Muscle layer of colon (tissue), 2 donors: Measurements from ENCODE around the gene S1PR3.
A peak's percentile ranks its signal among the peaks of the same experiment; 100 is the strongest.
"Not testable (repeated sequence)": the region's sequence is repeated elsewhere in the genome, so short reads cannot be mapped to it uniquely, and the experiment has no call there.

ENCODE experiments used
- H3K27ac ChIP-seq: one replicate; pipeline ENCODE4 v1.7.0; 2013; ENCODE audit warnings: low read depth, mild to moderate bottlenecking, low read length, moderate library complexity
- H3K27me3 ChIP-seq, 2 donors: one replicate each; pipeline ENCODE4 v1.7.0; 2013; ENCODE audit warnings: low read length in 2 of 2, mild to moderate bottlenecking in 2 of 2; ENCODE audit not compliant: insufficient read depth in 2 of 2, control insufficient read depth in 1 of 2
- H3K36me3 ChIP-seq: one replicate; pipeline ENCODE4 v1.7.0; 2013; ENCODE audit warnings: mild to moderate bottlenecking, low read length; ENCODE audit not compliant: insufficient read depth
- H3K4me1 ChIP-seq: one replicate; pipeline ENCODE4 v1.7.0; 2013; ENCODE audit warnings: mild to moderate bottlenecking, low read length; ENCODE audit not compliant: insufficient read depth
- H3K4me3 ChIP-seq, 2 donors: one replicate each; pipeline ENCODE4 v1.7.0; 2013; ENCODE audit warnings: low read length in 2 of 2, low read depth in 1 of 2, mild to moderate bottlenecking in 1 of 2, moderate library complexity in 1 of 2
- H3K9ac ChIP-seq: one replicate; pipeline ENCODE4 v1.7.0; 2013; ENCODE audit warnings: low read length
- H3K9me3 ChIP-seq: one replicate; pipeline ENCODE4 v1.7.0; 2013; ENCODE audit warnings: mild to moderate bottlenecking, low read length
- donor health status: abdominal sarcoma.
- donor health status: Adenocarcinoma of cecum.

The S1PR3 gene

DNA sequence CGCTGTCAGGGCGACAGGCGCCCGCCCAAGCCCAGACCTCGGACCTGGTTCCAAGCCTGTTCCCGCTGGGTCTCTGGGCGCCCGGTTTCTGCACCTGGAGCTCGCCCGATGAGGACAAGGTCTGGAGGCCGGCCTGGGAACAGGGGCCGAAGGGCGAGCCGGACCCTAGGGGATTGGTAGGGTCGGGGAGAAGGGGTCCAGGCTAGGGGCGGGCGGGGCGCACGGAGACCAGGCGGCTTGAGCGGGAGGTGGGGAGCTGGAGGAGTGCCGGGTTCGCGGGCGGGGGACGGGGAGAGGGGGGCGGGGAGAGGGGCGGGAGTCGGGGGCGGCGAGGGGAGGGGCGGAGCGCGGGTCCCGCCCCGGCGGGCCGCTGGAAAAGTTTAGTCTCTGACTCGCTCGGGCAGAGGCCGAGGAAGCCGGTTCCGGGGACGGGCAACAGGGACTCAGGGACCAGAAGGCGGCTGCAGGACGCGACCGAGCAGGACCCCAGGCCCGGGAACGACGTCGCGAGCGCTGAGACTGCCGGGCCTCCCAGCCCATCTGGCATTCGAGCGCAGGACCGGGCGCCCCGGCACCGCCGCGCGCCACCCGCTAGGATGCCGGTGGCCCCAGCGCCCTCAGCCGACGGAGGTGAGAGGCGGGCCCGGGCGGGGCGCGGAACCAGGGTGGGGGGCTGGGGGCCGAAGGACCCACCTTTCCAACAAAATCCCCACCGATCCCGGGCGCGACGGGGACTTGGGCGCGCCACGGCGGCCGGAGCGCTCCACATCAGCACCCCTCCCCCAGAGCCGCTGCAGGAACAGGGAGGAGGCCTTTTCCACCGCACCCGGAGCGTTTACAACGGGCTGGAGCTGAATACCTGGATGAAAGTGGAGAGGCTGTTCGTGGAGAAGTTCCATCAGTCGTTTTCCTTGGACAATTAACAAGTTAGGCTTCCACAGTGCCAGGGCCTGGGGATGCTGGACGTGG is at the start of gene S1PR3:
Gene S1PR3 (plus strand): TSS at position 403 of the 969 bp plus-strand sequence. CDS start 9,733 bp downstream, outside the sequence.
- Histone ChIP-seq H3K27me3 (peaks cover 0 to 5% of the 10 kb centered on the region in 2 donors), H3K9ac (peak within 1 kb of the TSS; percentile 67), H3K4me3 (peak within 1 kb of the TSS; percentile 67 to 94), H3K27ac (peak within 1 kb of the TSS; percentile 86), H3K9me3 (no peaks in the 10 kb centered on the region), H3K4me1 (peaks cover 21% of the 10 kb centered on the region), H3K36me3 (no peaks in the 10 kb centered on the region)

DNA sequence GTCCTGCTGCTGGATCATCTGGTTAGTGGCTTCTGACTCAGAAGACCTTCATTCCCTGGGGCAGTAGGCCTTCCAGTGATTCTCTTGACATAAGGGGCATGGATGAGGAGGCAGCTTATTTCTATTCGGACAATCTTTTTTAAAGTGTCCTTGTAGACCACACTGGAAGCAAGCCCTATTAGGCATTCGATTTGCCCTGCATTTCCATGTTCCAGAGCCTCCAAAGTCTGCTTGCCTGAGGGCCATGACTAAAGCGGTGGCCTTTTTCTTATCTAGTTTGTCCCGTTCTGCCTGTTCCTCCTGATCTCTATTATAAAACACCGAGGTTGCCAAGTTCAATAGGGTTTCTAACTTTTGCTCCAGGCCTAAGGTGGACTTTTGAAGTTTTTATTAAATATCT is 49.7 kb upstream of the S1PR3 start:
- not testable (repeated sequence) for H3K27me3 ChIP-seq, H3K4me1 ChIP-seq, H3K9me3 ChIP-seq, H3K9ac ChIP-seq, H3K36me3 ChIP-seq, H3K4me3 ChIP-seq, H3K27ac ChIP-seq

DNA sequence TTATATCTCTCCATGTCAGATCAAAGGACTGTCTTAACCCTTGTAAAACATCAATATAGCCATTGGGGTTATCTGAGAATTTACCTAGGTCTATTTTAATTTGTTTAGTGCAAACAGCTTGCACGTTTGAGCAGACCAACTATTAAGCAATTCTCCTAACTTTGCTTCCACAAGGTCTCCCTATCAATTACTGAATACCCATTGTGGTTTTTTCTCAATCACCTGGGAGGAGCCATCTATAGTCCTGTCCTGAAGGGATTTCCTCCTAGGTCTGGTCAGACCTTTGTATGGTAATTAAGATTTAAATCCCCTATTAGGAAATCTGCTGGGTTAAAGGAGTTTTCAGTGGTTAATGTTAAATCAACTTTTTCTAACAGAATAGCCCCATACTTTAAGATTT is 48.9 kb upstream of the S1PR3 start:
- Histone ChIP-seq H3K9ac (no peak overlapping the region), H3K27ac (no peak overlapping the region), H3K4me1 (no peaks in the 10 kb centered on the region), H3K9me3 (no peaks in the 10 kb centered on the region), H3K36me3 (no peaks in the 10 kb centered on the region), H3K27me3 (no peaks in the 10 kb centered on the region), H3K4me3 (no peak overlapping the region)

DNA sequence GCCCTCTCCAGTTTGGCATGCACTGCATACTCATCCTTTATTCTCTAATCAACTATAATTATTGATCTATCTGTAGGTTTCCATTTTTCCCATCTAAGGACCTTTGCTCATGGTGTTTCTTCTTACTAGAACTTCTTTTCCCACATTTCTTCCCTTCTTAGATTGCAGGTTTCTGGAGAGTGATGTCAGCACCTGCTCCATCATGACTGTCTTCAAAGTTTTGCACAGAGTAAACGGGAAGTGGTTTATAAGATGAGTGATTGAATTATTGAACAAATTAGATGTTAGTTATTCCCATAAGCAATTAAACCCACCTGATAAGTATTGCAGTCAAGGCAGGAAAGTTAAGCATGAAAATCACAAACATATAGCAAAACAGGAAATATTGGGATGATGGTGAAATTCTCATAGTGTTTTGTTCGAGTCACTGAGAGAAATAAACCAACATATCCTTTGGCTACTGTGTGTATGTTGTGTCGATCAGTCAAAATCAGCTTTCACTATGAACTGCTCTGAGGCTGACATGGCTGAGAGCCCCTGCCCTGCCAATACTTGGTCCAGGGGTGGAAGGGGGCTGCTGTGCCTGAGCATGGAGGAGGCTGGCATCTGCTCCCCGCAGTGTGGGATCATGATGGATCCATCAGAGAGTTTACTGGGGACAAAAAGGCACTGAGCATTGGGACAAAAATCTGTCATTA is 45.5 kb upstream of the S1PR3 start:
- H3K4me1 ChIP-seq, result peaks cover 30% of the 10 kb centered on the region
- no peaks in the 10 kb centered on the region for H3K36me3 ChIP-seq
- H3K4me3 ChIP-seq, result no peak overlapping the region

DNA sequence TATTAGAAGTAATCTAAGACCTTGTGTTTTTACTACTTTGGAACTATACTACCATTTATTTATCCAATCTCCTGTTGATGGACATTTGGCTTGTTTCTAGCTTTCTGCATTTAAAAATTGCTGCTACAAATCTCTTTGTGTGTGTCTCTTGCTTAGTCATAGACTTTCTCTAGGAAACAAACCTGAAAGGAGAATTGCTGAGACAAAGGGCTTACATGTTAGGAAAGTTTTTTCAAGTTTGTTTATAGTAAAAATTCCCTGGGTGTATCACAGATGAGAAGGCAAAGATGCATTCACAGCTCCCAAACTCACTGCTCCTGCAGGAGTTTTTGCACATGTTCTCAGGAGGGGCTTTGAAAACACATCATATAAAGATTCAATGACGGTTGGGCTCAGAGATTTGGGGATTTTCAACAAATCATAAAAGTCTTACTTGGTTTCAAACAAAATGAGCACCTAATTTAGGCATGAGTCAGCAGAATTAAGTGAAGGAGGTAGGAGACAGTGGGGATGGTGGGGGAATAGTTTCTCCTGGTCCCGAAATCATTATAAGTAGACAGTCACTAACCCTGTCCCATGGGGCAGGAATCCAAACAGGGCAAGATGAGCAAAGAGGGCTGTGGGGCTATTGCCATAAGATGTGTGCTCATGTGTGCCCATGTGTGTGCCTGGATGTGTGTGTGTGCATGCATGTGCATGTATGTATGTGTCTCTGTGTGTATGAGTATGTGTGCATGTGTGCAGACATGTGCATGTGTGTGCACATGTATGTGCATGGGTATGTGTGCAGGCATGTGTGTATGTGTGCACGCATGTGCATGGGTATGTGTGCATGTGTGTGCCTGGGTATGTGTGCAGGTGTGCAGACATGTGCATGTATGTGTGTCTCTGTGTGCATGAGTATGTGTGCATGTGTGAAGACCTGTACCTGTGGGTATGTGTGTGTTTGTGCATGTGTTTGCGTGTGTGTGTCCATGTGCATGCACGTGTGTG is 43.4 kb upstream of the S1PR3 start:
- Histone ChIP-seq H3K4me1 (peaks cover 37% of the 10 kb centered on the region), H3K27ac (no peak overlapping the region), H3K36me3 (no peaks in the 10 kb centered on the region), H3K9me3 (no peaks in the 10 kb centered on the region), H3K4me3 (no peak overlapping the region), H3K9ac (no peak overlapping the region), H3K27me3 (no peaks in the 10 kb centered on the region)

More for the DNA sequence above, 45.5 kb upstream of the S1PR3 start:
- Histone ChIP-seq H3K27me3 (no peaks in the 10 kb centered on the region), H3K9ac (no peak overlapping the region), H3K27ac (no peak overlapping the region), H3K9me3 (no peaks in the 10 kb centered on the region)

- Histone ChIP-seq H3K9me3 (no peaks in the 10 kb centered on the region), H3K27ac (peak overlapping the region; percentile 69), H3K4me1 (peaks cover 46% of the 10 kb centered on the region), H3K27me3 (no peaks in the 10 kb centered on the region), H3K36me3 (no peaks in the 10 kb centered on the region), H3K9ac (no peak overlapping the region), H3K4me3 (no peak overlapping the region)
Observed at GRCh38 chr9:88949425-88949824, 41.8 kb upstream of the S1PR3 start.

DNA sequence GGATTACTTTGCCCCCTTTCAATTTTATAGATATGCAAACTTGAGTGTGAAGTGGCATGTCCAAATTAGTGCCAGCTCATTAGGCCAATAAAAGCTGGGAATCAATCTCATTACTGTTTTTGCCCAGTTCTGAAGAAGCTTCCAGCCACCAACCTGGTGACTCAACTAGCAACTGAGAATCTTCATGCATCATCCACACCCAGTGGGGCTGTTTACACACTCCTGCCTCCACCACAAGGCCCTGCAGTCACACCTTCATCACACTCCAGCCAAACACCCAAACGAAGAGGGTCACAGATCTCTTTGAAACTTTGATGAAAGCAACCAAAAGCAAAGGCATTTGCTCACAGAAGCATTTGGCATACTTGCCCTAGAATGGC is 41.3 kb upstream of the S1PR3 start:
- H3K4me1 ChIP-seq, result peaks cover 46% of the 10 kb centered on the region
- H3K27me3 ChIP-seq, result no peaks in the 10 kb centered on the region
- H3K36me3 ChIP-seq, result no peaks in the 10 kb centered on the region
- no peak overlapping the region for H3K9ac ChIP-seq
- H3K27ac ChIP-seq, result no peak overlapping the region
- no peaks in the 10 kb centered on the region for H3K9me3 ChIP-seq
- H3K4me3 ChIP-seq, result no peak overlapping the region

DNA sequence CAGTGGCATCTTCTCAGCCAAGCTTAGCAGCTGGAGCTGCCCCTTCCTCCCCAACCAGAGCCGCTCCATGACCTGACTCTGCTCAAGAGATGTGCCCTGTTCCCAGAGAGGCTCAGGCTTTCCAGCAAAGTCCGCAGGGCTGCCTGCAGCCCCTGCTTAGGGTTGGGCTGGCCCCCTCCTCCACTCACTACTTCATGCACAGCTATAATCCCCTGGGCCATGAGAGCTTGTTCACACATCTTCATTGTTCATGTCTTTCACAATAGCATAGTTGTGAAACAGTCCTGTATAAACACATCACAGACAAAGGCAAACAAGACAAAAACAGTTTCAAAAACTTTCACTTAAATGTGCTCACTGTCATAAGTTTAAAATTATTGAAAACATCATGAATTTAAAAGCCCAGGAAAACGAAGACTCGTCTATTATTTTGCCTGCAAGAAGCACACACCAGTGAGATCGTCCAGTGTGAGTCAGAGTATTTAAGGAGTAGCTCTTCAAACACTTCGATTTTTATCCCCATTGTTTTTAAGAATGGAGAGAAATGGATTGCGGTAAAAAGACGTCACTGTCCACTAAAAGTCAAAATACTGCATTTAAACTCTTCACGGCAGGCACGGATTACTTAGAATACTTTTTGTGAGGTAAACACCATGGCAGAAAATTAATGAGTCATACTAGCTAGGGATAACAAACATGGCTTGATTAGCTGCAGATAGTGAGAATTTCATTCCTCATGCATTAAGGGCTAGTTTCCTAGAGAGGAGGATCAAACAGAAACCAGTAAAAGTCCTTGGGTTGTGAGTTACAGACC is 40.7 kb upstream of the S1PR3 start:
- Histone ChIP-seq H3K27ac (no peak overlapping the region), H3K9ac (no peak overlapping the region), H3K4me1 (peaks cover 46% of the 10 kb centered on the region), H3K4me3 (no peak overlapping the region), H3K27me3 (no peaks in the 10 kb centered on the region), H3K9me3 (no peaks in the 10 kb centered on the region), H3K36me3 (no peaks in the 10 kb centered on the region)

DNA sequence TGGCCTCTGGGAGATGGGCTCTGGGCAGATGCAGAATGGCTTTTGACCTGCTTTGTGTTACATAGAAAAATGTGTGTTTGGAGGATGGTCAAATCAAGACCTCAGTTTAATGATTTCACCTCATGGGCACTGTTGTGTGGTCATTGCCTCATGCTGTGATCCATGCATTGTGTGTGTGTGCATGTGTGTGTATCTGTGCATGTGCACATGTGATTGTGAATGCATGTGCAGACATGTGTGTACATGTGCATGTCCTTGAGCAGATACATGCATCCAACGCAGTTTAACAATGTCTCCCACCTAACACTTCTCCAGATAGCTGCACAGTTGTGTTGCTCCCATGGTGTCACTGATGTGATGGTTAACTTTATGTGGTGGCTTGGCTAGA is 40.1 kb upstream of the S1PR3 start:
- H3K4me3 ChIP-seq, result no peak overlapping the region
- no peak overlapping the region for H3K9ac ChIP-seq
- no peaks in the 10 kb centered on the region for H3K9me3 ChIP-seq
- H3K36me3 ChIP-seq, result no peaks in the 10 kb centered on the region
- H3K4me1 ChIP-seq, result peaks cover 46% of the 10 kb centered on the region
- H3K27me3 ChIP-seq, result no peaks in the 10 kb centered on the region
- no peak overlapping the region for H3K27ac ChIP-seq

- H3K9ac ChIP-seq, result no peak overlapping the region
- H3K4me3 ChIP-seq, result no peak overlapping the region
- H3K27ac ChIP-seq, result no peak overlapping the region
- H3K36me3 ChIP-seq, result no peaks in the 10 kb centered on the region
- H3K9me3 ChIP-seq, result no peaks in the 10 kb centered on the region
- H3K27me3 ChIP-seq, result no peaks in the 10 kb centered on the region
- peaks cover 46% of the 10 kb centered on the region for H3K4me1 ChIP-seq
Observed at GRCh38 chr9:88952086-88952615, 39.1 kb upstream of the S1PR3 start.
